ENCODE measurements around the gene SETSIP.

GRCh38 chr1:92081031-92081430 is 5.8 kb upstream of the SETSIP start:
- no peak for TF ChIP-seq CTCF (conservative IDR thresholded peaks at IDR 0.05)
- TF ChIP-seq ZFX (IDR thresholded peaks at IDR 0.05), result no peak

All from C4-2B (cell line).